HTERT RPE-1 (cell line): ENCODE data around the gene HLCS.
"Not testable (repeated sequence)": the region's sequence is repeated elsewhere in the genome, so short reads cannot be mapped to it uniquely, and the experiment has no call there.

Source experiments
- in situ Hi-C: fragments of 300-500 bp; cut with MboI; formaldehyde crosslinking; loops from 4 replicates; pipeline ENCODE4 v1.14.3; 2020; ENCODE audit warnings: low sequenced_read_pairs

The HLCS gene

DNA sequence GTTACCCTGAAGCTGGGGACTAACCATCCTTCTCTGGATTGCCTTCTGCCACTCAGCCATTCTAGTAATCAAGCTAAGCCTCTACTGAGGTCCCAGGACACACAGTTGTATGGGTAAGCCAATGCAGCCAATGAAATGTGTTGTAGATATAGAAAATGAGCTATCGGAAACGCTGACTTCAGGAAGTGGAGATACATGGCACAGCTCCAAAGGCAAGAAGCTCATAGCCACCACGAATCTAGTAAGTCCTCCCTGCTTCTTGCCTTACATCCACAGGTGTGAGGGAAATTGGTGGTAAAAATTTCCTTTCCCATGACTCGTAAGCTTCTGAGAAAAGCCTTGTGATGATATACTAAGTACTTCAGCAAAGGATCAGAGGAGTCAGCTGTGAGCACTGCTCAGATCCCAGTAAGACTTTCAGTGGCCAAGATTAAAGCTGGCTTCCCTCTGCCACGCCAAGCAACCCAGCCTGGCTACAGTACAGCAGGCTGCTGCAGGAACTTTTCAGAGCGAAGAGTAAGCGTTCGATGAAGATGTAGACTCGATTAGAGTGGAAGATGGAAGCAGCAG, 149.8 kb downstream of the HLCS start:
- in situ Hi-C loops = no loop called here

- in situ Hi-C loops = not testable (repeated sequence)
Observed at GRCh38 chr21:36816026-36816425, 150.4 kb downstream of the HLCS start.

DNA sequence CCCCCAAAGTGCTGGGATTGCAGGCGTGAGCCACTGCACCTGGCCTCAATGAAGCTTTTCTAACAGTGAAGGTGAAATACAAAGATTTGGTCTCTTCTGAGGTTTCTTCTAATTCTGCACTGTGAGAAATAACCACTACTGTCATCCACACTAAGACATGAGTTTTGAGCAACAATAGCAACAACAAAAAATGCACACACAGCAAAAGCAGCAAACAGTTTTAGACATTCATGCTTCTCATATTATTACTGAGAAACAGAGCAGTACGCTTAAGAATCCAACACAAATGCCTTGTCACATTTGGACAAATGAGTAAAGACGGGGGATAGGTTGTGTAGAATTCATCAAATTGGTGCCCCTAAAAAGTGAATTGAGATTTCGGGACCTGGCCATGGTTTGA, 151.2 kb downstream of the HLCS start:
- in situ Hi-C loops = no loop called here

- in situ Hi-C loops = no loop called here
Observed at GRCh38 chr21:36813052-36813451, 153.4 kb downstream of the HLCS start.

GRCh38 chr21:36811762-36812161, 154.7 kb downstream of the HLCS start:
- in situ Hi-C loops = no loop called here

GRCh38 chr21:36810443-36810842, 156.0 kb downstream of the HLCS start:
- in situ Hi-C loops = no loop called here

DNA sequence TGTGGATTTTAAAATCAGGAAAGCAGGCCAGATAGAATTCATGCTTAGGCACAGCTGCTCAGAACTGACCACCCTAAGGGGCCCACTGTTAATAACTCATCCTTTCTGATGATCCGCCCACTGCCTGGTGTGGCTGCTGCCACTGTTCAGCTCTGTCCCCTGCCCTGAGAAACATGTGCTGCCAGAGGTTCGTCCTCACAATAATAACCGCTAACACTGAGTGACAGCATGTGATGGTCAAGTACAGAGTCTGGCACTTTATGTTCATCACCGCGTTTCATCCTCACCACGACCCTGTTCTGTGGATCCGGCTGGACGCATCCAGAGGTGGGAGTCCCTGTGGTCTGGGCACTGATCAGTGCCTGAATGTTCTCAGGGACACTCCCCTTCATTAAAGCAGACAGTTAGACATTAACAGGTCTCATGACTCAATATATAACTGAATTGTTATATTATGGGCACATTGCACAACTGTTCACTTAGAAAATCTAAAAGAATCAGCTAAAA, 159.0 kb downstream of the HLCS start:
- in situ Hi-C loops = no loop called here

DNA sequence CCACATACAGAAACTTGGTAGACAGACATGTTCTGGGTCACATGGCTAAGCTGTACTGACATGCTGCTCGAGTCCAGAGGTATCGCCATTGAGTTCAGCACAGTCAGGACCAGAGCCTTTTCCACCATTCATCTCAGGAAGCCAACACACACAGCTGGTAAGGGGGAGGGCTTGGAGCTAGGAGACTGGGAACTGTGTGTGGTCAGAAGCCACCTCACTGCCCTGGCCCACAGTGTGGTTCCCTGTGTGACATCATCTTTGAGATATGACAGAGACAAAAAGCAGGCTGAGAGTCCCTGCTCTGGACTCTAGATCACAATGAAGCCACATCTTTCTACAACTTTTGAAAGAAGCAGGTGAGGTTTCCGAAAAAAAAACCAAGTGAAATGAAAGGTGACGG, 160.4 kb downstream of the HLCS start:
- in situ Hi-C loops = no loop called here

- in situ Hi-C loops = no loop called here
Observed at GRCh38 chr21:36804874-36805611, 161.4 kb downstream of the HLCS start.

GRCh38 chr21:36803816-36804439, 162.5 kb downstream of the HLCS start:
- in situ Hi-C loops = no loop called here

- in situ Hi-C loops = no loop called here
Observed at GRCh38 chr21:36803051-36803645, 163.3 kb downstream of the HLCS start.

GRCh38 chr21:36800734-36801133, 165.7 kb downstream of the HLCS start:
- in situ Hi-C loops = no loop called here

DNA sequence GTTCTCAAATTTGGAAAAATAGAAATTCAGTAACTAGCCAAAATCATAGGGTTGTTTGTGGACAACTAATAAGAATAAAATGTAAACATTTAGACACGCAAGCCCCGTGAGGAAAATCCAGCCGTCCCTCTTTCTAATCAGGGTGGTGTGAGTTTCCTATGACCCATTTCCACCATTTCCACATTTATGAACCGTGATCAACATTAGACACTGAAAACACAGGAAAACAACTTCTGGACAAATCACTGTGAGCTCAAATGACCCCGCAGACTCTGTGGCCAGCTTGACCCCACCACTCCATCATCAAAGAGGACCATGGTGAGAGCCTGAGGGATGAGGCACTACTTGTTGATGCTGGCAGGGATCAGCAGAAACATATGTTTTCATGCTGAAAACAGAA, 166.6 kb downstream of the HLCS start:
- in situ Hi-C loops = no loop called here

DNA sequence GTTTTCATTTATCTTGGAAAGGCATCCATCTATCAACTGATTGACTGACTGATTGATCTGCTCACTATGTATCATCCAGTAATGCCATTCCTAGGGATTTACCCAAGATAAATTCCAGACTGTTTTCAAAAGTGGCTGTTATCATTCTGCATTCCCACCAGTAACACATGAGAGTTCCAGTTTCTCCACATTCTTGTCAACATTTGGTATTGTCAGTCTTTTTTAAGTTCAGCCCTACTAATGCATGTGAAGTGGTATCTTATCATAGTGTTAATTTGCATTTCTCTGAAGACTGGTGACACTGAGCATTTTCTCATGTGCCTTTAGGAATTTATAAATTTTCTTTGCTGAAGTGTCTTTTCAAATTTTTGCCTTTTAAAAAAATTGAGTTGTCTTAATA, 168.0 kb downstream of the HLCS start:
- in situ Hi-C loops = no loop called here

DNA sequence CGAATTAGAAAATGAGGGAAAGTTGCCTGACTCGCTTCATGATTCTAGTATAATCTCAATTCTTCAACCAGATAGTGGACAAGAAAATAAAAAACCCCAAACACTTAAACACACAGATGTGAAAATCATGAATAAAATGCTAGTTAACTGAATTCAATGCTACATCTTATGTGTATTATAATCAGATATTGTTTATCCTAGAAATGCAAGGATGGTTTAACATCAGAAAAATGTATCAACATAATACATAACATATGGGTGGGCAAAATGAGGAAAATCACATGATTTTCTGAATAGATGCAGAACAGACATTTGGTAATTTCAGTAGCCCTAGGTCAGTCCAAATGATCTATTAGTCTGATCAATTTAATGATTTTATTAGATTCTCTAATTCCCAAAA, 170.4 kb downstream of the HLCS start:
- in situ Hi-C loops = no loop called here

DNA sequence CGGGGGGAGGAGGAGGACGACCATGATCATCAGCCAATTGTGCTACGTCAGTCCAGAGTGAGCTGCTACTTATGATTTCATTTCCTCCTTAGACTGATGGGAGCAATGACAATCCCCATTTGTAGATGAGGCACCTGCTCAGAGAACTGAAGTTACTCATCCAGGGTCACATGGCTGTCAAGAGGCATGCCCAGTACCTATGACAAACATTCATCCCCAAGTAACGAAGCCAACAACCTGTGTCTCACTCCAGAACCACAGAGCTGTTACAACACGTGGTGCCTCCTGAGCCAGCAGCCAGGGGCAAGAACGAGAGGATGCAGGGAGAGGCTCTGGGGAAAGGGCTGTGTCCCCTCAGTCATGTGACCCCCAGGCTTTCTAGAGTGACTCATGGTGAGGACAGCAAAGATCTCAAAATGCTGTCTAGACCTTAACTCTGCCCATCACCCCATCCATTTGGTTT, 173.9 kb downstream of the HLCS start:
- in situ Hi-C loops = no loop called here

- in situ Hi-C loops = no loop called here
Observed at GRCh38 chr21:36791695-36792470, 174.6 kb downstream of the HLCS start.

DNA sequence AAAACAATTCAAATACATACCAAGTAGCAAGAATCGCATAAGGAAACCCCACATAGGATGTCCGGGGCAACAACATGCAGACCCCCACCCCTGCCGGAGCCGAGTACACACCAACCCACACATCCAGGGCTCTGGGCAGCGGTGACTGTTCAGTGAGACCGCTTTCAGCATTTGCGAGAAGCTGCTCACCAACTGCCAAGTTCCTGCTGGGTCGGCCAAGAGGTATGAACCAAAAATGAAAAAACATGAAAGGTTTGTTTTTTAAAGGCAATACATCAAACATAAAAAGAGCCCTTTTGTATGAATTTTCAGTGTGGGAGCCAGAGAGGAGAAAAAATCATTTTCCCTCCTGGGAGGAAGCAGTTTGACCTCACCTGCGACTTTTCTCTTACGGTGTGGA, 175.3 kb downstream of the HLCS start:
- in situ Hi-C loops = no loop called here

GRCh38 chr21:36790616-36791015, 175.9 kb downstream of the HLCS start:
- in situ Hi-C loops = no loop called here

DNA sequence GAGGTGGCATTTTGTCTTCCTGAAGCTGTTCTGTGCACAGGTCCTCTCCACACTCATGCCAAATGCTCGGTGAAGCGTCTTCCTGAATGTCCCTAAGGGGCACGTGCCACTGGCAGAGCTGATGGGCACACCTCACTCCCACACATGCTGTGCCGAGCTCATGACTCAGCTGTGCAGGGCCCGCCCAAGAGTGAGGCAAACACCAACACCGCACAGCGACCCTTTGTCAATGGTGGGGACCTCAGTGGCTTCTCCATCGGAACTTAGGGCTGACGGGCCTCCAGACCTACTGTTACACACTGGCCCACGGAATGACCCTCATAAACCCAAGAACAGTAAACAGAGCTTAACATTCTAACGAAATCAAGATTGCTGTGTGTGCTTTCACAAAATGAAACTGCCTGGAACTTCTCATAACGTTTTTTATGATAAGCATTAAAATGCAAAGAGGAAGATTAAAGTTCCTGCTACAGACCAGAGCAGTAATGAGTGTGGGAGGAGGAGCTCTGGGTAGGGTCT, 178.3 kb downstream of the HLCS start:
- in situ Hi-C loops = no loop called here

GRCh38 chr21:36786186-36786585, 180.3 kb downstream of the HLCS start:
- in situ Hi-C loops = no loop called here
